Activated CD4-positive, alpha-beta memory T cell treated with anti-CD3 and anti-CD28 coated beads for 36 hours (primary cell): Measurements from ENCODE around the gene PTPN2. TPM values are rescaled to one million over a fixed set of nuclear protein-coding genes. Genes with fewer than 3 reads are reported as not detected.
"Not testable (repeated sequence)": the region's sequence is repeated elsewhere in the genome, so short reads cannot be mapped to it uniquely, and the experiment has no call there.

Experiments used
- CTCF ChIA-PET: fragments of 350-600 bp; sonication (Branson Sonifier 250); formaldehyde crosslinking; loops from one replicate; lab custom pipeline; 2021; ENCODE audit warnings: antibody characterized with exemption, inconsistent platforms; lab: Charles Lee
- POLR2A ChIA-PET: fragments of 350-600 bp; sonication (Branson Sonifier 250); formaldehyde crosslinking; loops from one replicate; lab custom pipeline; 2021; ENCODE audit warnings: antibody characterized with exemption; lab: Charles Lee
- DNase-seq: peaks from one replicate; pipeline ENCODE4 v3.0.0-alpha.2; 2020
- H3K27ac Mint-ChIP-seq: one replicate; pipeline ENCODE4 v1.8.0; 2021; ENCODE audit warnings: mixed read lengths
- H3K27me3 Mint-ChIP-seq: one replicate; pipeline ENCODE4 v1.8.0; 2021; ENCODE audit warnings: mixed read lengths
- H3K36me3 Mint-ChIP-seq: one replicate; pipeline ENCODE4 v1.8.0; 2021; ENCODE audit warnings: mixed read lengths
- H3K4me1 Mint-ChIP-seq: one replicate; pipeline ENCODE4 v1.8.0; 2021; ENCODE audit warnings: low read depth, mixed read lengths
- H3K4me3 Mint-ChIP-seq: one replicate; pipeline ENCODE4 v1.8.0; 2021; ENCODE audit warnings: mild to moderate bottlenecking, mixed read lengths
- H3K9me3 Mint-ChIP-seq: one replicate; pipeline ENCODE4 v1.8.0; 2021; ENCODE audit warnings: mixed read lengths
- intact Hi-C: fragments of 100-400 bp; cut with micrococcal nuclease; formaldehyde crosslinking; loops from one replicate; pipeline ENCODE4 v1.15.1; 2023
- total RNA-seq, 2 experiments: library from RNA; stranded (reverse); gene quantifications; one replicate each; pipeline ENCODE4 v1.2.3, GENCODE V29; 2021

PTPN2 gene
- total RNA-seq, 2 experiments from 2014 or later = 68.8 to 73.3 TPM

DNA sequence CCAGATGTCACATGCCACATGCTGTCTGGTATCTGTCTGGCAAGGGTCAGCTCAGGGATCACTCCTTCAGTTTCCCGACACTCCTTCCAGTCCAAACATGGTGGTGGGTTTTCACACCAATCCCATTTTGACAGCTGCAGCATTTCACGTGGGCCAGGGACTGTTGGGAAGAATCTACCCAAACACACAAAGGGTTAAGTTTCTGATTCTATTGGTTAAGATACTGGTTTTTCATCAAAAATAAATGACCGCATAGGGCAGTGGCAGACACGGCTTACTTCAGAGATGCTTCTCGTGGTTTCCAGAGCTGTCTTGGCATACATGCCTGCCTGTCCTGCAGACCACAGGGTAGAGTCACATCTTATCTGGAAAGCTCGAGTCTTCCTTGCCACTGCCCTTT, 101.5 kb downstream of the PTPN2 start:
- H3K36me3 Mint-ChIP-seq = peaks cover 6% of the 10 kb centered on the region
- no peak overlapping the region for H3K27ac Mint-ChIP-seq
- intact Hi-C loops = no loop called here

DNA sequence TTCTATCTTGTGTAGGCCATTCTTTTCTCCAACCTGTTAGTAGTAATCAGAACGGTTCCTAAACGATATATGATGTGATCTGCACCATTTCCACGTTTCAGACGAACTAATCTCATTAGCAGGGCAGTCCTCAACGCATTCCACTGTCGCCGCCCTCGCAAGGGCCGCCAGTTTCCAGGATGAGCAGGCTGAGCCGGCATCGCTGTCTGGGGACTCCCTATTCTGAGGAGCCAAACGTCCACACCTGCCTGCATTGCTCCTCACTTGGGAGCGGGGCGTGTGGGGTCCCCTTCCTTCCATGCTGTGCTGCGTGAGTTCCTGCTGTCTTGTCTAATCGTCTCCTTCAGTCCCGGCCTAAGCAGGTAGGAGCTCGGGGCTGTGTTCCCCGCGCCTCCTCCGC, 104.6 kb downstream of the PTPN2 start:
- Mint-ChIP-seq H3K9me3 (peaks cover 7% of the 10 kb centered on the region), H3K36me3 (peaks cover 2% of the 10 kb centered on the region), H3K4me3 (no peak overlapping the region), H3K27ac (no peak overlapping the region), H3K4me1 (no peaks in the 10 kb centered on the region), H3K27me3 (no peaks in the 10 kb centered on the region)
- POLR2A ChIA-PET = no interaction called here
- DNase-seq = no peak
- intact Hi-C loops = no loop called here
- CTCF ChIA-PET = no interaction called here

More for the DNA sequence above, 101.5 kb downstream of the PTPN2 start:
- ChIA-PET CTCF (interaction anchor here (0.9 to 1.3 kb wide), 3 partner anchors 56 to 152 kb away, joined by 3 read pairs; no protein-coding TSS in a partner anchor), POLR2A (interaction anchor here (1.0 kb wide), 1 partner anchor 13 kb away, joined by 3 read pairs; no protein-coding TSS in a partner anchor)
- Mint-ChIP-seq H3K4me1 (no peaks in the 10 kb centered on the region), H3K27me3 (no peaks in the 10 kb centered on the region), H3K9me3 (peaks cover 2% of the 10 kb centered on the region), H3K4me3 (no peak overlapping the region)
- no peak for DNase-seq

DNA sequence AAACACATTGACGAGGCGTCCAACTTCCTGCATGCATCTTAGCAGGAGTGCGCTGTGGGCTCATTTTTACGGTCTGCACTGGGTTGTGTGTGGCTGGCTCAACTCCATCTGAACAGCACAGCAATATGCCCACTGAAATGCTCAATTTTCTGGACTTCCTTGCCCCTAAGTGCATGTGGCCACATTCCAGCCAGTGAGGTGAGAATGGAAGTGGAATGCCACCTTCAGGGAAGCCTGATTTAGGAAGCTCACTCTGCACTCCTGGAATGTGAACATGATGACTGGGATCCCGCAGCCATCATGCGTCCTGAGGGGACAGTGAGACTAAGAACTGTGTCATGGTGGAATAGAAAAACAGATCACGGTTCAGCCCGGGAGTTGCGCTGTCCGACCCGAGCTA, 105.0 kb downstream of the PTPN2 start:
- no peaks in the 10 kb centered on the region for H3K27me3 Mint-ChIP-seq
- no peak overlapping the region for H3K27ac Mint-ChIP-seq
- H3K36me3 Mint-ChIP-seq = peaks cover 2% of the 10 kb centered on the region
- intact Hi-C loops = no loop called here
- H3K9me3 Mint-ChIP-seq = peaks cover 7% of the 10 kb centered on the region
- CTCF ChIA-PET = no interaction called here
- no peaks in the 10 kb centered on the region for H3K4me1 Mint-ChIP-seq
- DNase-seq = no peak
- H3K4me3 Mint-ChIP-seq = no peak overlapping the region
- POLR2A ChIA-PET = no interaction called here

DNA sequence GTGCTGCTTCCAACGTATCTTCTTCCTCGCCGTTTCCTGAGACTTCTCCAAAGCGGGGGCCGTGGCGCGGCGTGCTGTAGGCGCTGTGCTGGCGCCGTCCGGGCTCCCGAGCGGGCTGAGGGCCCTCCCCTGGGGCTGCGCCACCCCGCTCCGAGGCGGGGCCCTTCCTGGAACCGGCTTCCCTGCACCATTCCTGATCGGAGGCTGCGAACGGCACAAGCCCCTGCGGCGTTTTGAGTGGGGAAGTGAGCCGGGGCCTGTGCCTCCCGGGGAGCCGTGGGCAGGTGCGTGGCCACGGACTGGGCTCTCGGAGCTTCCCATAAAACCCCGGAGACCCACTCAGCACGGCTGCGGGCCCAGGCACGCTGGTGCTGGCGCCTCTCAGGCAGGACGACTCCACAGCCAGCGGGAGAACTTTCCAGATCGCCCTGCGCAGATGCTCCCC, 106.5 kb downstream of the PTPN2 start:
- CTCF ChIA-PET = interaction anchor here (0.7 kb wide), 1 partner anchor 371 kb away, joined by 3 read pairs; no protein-coding TSS in a partner anchor
- Mint-ChIP-seq H3K9me3 (peaks cover 7% of the 10 kb centered on the region), H3K27ac (no peak overlapping the region), H3K4me3 (no peak overlapping the region), H3K36me3 (no peaks in the 10 kb centered on the region), H3K27me3 (no peaks in the 10 kb centered on the region), H3K4me1 (peaks cover 2% of the 10 kb centered on the region)
- POLR2A ChIA-PET = no interaction called here
- DNase-seq = no peak
- intact Hi-C loops = no loop called here

DNA sequence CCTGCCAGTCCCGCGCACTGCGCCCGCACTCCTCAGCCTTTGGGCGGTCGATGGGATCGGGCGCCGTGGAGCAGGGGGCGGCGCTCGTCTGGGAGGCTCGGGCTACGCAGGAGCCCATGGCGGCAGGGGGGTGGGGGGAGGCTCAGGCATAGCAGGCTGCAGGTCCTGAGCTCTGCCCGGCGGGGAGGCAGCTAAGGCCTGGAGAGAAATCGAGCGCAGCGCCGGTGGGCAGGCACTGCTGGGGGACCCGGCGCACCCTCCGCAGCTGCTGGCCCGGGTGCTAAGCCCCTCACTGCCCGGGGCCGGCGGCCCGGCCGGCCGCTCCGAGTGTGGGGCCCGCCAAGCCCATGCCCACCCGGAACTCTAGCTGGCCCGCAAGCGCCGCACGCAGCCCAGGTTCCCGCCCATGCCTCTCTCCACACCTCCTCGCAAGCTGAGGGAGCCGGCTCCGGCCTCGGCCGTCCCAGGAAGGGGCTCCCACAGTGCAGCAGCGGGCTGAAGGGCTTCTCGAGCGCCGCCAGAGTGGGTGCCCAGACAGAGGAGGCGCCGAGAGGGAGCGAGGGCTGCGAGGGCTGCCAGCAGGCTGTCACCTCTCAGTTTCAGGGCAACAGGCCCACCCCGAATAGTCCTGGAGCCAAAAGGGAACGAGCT, 107.1 kb downstream of the PTPN2 start:
- no peak overlapping the region for H3K27ac Mint-ChIP-seq
- CTCF ChIA-PET = interaction anchor here (0.7 kb wide), 1 partner anchor 370 kb away, joined by 3 read pairs; no protein-coding TSS in a partner anchor
- H3K36me3 Mint-ChIP-seq = no peaks in the 10 kb centered on the region
- peaks cover 7% of the 10 kb centered on the region for H3K9me3 Mint-ChIP-seq
- H3K4me3 Mint-ChIP-seq = no peak overlapping the region
- POLR2A ChIA-PET = interaction anchor here (1.6 to 2.7 kb wide), 2 partner anchors 74 to 107 kb away, joined by 5 to 12 read pairs; partner anchors contain the start of genes CEP76, PSMG2 and PTPN2
- intact Hi-C loops = no loop called here
- peaks cover 2% of the 10 kb centered on the region for H3K4me1 Mint-ChIP-seq
- H3K27me3 Mint-ChIP-seq = no peaks in the 10 kb centered on the region
- DNase-seq = no peak

DNA sequence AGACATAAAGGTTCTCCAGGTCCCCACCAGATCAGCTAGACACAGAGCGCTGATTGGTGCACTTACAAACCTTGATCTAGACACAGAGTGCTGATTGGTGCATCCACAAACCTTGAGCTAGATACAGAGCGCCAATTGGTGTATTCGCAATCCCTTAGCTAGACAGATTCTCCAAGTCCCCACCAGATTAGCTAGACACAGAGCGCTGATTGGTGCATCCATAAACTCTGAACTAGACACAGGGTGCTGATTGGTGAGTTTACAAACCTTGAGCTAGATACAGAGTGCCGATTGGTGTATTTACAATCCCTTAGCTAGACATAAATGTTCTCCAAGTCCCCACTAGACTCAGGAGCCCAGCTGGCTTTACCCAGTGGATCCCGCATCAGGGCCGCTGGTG, 107.6 kb downstream of the PTPN2 start:
- H3K4me3 Mint-ChIP-seq = peak overlapping the region; percentile 72
- H3K27me3 Mint-ChIP-seq, H3K9me3 Mint-ChIP-seq, H3K36me3 Mint-ChIP-seq, intact Hi-C loops, H3K4me1 Mint-ChIP-seq, DNase-seq, H3K27ac Mint-ChIP-seq: not testable (repeated sequence)
- POLR2A ChIA-PET = interaction anchor here (1.6 to 2.7 kb wide), 3 partner anchors 74 to 145 kb away, joined by 4 to 12 read pairs (median 5); partner anchors contain the start of genes CEP76, PSMG2 and PTPN2
- CTCF ChIA-PET = interaction anchor here (0.8 kb wide), 1 partner anchor 159 kb away, joined by 3 read pairs; no protein-coding TSS in a partner anchor

DNA sequence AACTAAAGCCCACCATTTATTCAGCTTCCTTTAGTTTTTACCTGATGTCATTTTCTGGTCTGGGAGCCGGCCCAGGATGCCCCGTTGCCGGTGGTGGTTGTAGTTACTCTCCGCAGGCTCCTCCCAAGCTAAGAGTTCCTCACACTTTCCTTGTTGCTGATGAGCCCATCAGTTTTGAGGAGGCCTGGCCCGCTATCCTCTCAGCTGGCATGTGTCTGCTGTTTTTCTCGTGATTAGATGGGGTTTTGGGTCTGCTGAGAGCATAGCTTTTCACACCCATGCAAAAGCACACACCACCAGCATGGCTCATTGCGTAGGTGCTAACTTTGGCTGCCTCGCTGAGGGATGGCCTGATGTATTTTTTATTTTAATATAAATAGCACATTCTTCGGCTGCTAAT, 109.1 kb downstream of the PTPN2 start:
- no peak overlapping the region for H3K27ac Mint-ChIP-seq

DNA sequence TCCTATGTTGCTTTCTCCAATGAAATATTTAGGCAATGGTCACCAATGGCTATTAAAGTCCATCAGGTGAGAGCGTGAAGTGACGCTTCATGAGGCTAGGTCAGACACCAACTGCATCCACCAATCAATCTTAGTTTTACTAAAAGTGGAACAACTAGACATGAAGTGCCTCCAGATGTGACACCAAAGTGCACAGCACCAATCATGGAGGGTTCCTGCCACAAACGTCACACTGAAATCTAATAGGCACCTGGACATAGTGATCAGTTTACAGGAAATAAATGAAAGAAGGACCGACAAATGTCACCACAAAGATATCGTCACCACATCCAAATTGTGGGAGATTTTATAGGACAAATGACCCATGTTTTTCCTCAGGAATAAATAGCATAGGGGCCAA, 110.7 kb downstream of the PTPN2 start:
- no peak overlapping the region for H3K4me3 Mint-ChIP-seq
- POLR2A ChIA-PET = no interaction called here
- intact Hi-C loops = no loop called here
- H3K4me1 Mint-ChIP-seq = peaks cover 2% of the 10 kb centered on the region
- no peak for DNase-seq
- no peaks in the 10 kb centered on the region for H3K27me3 Mint-ChIP-seq
- peaks cover 5% of the 10 kb centered on the region for H3K9me3 Mint-ChIP-seq
- H3K36me3 Mint-ChIP-seq = no peaks in the 10 kb centered on the region
- H3K27ac Mint-ChIP-seq = no peak overlapping the region
- CTCF ChIA-PET = no interaction called here

More for the DNA sequence above, 109.1 kb downstream of the PTPN2 start:
- Mint-ChIP-seq H3K4me3 (peak overlapping the region; percentile 72), H3K9me3 (peaks cover 7% of the 10 kb centered on the region), H3K27me3 (no peaks in the 10 kb centered on the region), H3K4me1 (peaks cover 2% of the 10 kb centered on the region), H3K36me3 (no peaks in the 10 kb centered on the region)
- ChIA-PET POLR2A (interaction anchor here (1.3 to 2.7 kb wide), 3 partner anchors 12 to 147 kb away, joined by 3 to 12 read pairs (median 4); partner anchors contain the start of gene PTPN2), CTCF (interaction anchor here (0.7 to 1.2 kb wide), 4 partner anchors 28 to 383 kb away, joined by 3 to 4 read pairs (median 4); no protein-coding TSS in a partner anchor)
- DNase-seq = peak; percentile 15
- intact Hi-C loops = no loop called here

DNA sequence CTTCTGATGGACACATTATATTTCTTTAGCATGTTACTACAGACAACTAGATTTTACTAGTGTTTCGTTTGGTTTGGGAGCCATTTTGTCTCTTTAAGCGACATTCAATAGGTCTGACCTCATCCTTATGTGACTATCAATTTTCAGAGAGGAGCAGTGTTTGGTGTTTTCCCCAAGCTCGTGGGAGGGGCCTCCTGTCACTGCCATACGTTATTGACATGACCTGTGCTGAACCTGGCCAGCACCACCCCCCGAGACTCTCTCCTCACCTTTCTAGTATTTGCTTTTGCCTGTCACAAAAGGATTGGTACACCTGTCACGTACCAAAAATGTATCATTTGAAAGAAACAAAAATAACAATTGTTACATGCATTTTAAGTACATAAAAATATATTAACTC, 111.9 kb downstream of the PTPN2 start:
- POLR2A ChIA-PET = no interaction called here
- intact Hi-C loops = no loop called here
- CTCF ChIA-PET = interaction anchor here (0.5 kb wide), 1 partner anchor 113 kb away, joined by 3 read pairs; no protein-coding TSS in a partner anchor
- Mint-ChIP-seq H3K36me3 (no peaks in the 10 kb centered on the region), H3K9me3 (peaks cover 5% of the 10 kb centered on the region), H3K27me3 (no peaks in the 10 kb centered on the region), H3K27ac (no peak overlapping the region), H3K4me1 (peaks cover 2% of the 10 kb centered on the region), H3K4me3 (no peak overlapping the region)
- no peak for DNase-seq

DNA sequence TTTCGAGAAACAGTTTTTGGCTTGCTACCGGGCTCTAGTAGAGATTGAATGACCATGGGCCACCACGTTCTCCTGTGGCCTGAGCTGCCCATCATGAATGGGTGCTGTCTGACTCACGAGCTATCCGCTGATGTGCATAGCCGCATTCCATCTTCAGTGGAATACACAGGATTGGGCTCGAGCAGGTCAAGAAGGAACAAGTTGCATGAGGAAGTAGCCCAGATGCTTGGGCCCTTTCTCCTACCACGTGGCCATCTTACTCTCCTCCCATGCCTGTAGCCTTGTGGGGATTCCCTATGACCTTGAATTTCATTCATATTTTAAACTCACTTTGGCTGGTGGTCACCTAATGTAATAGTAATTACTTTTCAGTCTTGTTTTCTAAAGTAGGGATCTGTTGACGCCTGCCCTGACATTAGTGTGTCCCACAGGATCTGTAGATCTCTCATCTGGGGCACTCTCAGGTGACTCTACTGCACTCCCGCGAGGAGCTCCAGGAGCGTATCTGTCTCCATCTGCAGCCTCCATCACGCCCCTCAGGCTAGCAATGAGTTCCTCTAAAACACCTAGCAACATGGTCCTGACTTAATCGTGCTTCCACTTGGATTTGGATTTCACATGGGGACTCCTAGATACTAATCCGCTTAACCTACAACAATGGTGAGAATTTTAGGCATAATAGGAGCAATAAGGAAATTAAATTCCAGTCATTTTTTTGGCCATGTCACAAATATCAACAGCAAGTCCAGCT, 113.4 kb downstream of the PTPN2 start:
- Mint-ChIP-seq H3K27me3 (no peaks in the 10 kb centered on the region), H3K9me3 (no peaks in the 10 kb centered on the region), H3K36me3 (no peaks in the 10 kb centered on the region), H3K4me1 (peaks cover 2% of the 10 kb centered on the region), H3K27ac (no peak overlapping the region), H3K4me3 (no peak overlapping the region)
- intact Hi-C loops = no loop called here
- ChIA-PET CTCF (no interaction called here), POLR2A (interaction anchor here (1.4 kb wide), 1 partner anchor 12 kb away, joined by 3 read pairs; no protein-coding TSS in a partner anchor)
- DNase-seq = no peak

DNA sequence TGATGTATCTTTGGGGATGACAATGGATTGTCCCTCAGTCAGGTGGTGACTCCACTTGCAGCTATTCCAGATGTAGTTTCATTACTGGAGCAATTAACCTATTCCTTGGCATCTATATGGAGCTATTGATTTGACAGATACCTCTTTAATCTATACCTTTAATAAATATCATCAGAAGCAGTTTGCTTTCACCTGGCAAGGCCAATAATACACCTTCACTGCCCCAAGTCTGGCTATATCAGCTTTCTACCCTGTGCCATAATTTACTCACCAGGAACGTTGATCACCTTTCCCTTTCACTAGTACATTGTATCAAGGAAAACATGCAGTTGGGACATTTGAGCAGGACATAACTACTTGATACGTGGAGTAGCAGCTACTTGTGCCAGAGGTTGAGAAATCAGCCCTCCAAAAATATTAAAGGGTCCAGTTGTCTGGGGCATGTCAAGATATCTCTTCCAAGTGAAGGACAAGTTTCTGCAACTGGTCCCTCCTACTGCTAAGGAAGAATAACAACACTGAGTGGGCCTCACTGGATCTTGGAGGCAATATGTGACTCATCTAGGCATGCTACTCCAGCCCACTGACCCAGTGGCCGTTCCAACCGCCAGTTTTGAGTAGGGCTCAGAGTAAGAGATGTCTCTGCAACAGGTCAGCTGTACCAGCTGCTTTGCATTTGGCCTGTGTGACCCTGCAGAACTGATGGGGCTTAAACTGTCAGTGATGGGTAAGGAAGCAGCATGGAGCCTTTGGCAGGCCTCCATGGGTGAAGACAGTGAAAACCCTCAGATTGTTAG, 114.2 kb downstream of the PTPN2 start:
- POLR2A ChIA-PET = interaction anchor here (1.4 kb wide), 1 partner anchor 13 kb away, joined by 3 read pairs; no protein-coding TSS in a partner anchor
- H3K27me3 Mint-ChIP-seq = no peaks in the 10 kb centered on the region
- H3K36me3 Mint-ChIP-seq = no peaks in the 10 kb centered on the region
- no peak for DNase-seq
- H3K9me3 Mint-ChIP-seq = no peaks in the 10 kb centered on the region
- H3K27ac Mint-ChIP-seq = no peak overlapping the region
- no peak overlapping the region for H3K4me3 Mint-ChIP-seq
- CTCF ChIA-PET = interaction anchor here (0.6 to 1.4 kb wide), 2 partner anchors 124 to 442 kb away, joined by 3 read pairs; no protein-coding TSS in a partner anchor
- peaks cover 2% of the 10 kb centered on the region for H3K4me1 Mint-ChIP-seq
- intact Hi-C loops = no loop called here
